H9 (cell line): ENCODE results near the gene AIG1. TPM values are rescaled to one million over a fixed set of nuclear protein-coding genes. Genes with fewer than 3 reads are reported as not detected.

Source experiments
- DNase-seq: peaks from one replicate; pipeline ENCODE4 v3.0.0-alpha.2; 2017
- H2AFZ ChIP-seq: one replicate; pipeline ENCODE4 v1.6.1; 2013; ENCODE audit warnings: mild to moderate bottlenecking, low read length, control low read depth, moderate library complexity
- H2AK5ac ChIP-seq: 2 replicates; pipeline ENCODE4 v1.6.1; 2013; ENCODE audit warnings: low read length, control low read depth, mixed read lengths; ENCODE audit not compliant: insufficient read length
- H2BK120ac ChIP-seq: one replicate; pipeline ENCODE4 v1.6.1; 2013; ENCODE audit warnings: low read depth, mild to moderate bottlenecking, low read length, control low read depth, inconsistent platforms; ENCODE audit not compliant: poor library complexity, severe bottlenecking
- H2BK12ac ChIP-seq: 2 replicates; pipeline ENCODE4 v1.6.1; 2013; ENCODE audit warnings: low read length, control low read depth, mixed read lengths, low read depth; ENCODE audit not compliant: insufficient read length
- H2BK15ac ChIP-seq: 2 replicates; pipeline ENCODE4 v1.6.1; 2013; ENCODE audit warnings: low read depth, low read length, control low read depth
- H2BK20ac ChIP-seq: one replicate; pipeline ENCODE4 v1.6.1; 2013; ENCODE audit warnings: low read depth, mild to moderate bottlenecking, low read length, control low read depth, inconsistent platforms; ENCODE audit not compliant: poor library complexity, severe bottlenecking
- H2BK5ac ChIP-seq: 2 replicates; pipeline ENCODE4 v1.6.1; 2013; ENCODE audit warnings: low read length, control low read depth, mixed read lengths; ENCODE audit not compliant: insufficient read length
- H3K14ac ChIP-seq: 2 replicates; pipeline ENCODE4 v1.6.1; 2013; ENCODE audit warnings: low read length, control low read depth; ENCODE audit not compliant: insufficient read depth
- H3K18ac ChIP-seq: 2 replicates; pipeline ENCODE4 v1.6.1; 2013; ENCODE audit warnings: low read depth, mild to moderate bottlenecking, mixed read lengths, low read length, control low read depth; ENCODE audit not compliant: insufficient read length
- H3K23ac ChIP-seq: 2 replicates; pipeline ENCODE4 v1.6.1; 2013; ENCODE audit warnings: low read length, control low read depth, mixed read lengths, low read depth; ENCODE audit not compliant: insufficient read length
- H3K23me2 ChIP-seq: 2 replicates; pipeline ENCODE4 v1.6.1; 2013; ENCODE audit warnings: low read depth, mild to moderate bottlenecking, mixed read lengths, low read length, control low read depth; ENCODE audit not compliant: insufficient read length, poor library complexity, severe bottlenecking
- H3K27ac ChIP-seq: 2 replicates; pipeline ENCODE4 v1.5.1; 2013; ENCODE audit warnings: low read length, control low read depth, mixed read lengths, low read depth; ENCODE audit not compliant: insufficient read length
- H3K27me3 ChIP-seq: 2 replicates; pipeline ENCODE4 v1.6.1; 2013; ENCODE audit warnings: low read length, control low read depth, inconsistent platforms; ENCODE audit not compliant: insufficient read depth
- H3K4ac ChIP-seq: 2 replicates; pipeline ENCODE4 v1.6.1; 2013; ENCODE audit warnings: low read depth, mild to moderate bottlenecking, control low read depth, inconsistent platforms, low read length, moderate library complexity
- H3K4me1 ChIP-seq: 2 replicates; pipeline ENCODE4 v1.6.1; 2013; ENCODE audit warnings: low read length, control low read depth, inconsistent platforms; ENCODE audit not compliant: insufficient read depth
- H3K4me2 ChIP-seq: 2 replicates; pipeline ENCODE4 v1.6.1; 2013; ENCODE audit warnings: low read length, control low read depth, mixed read lengths; ENCODE audit not compliant: insufficient read length, insufficient read depth
- H3K56ac ChIP-seq: 2 replicates; pipeline ENCODE4 v1.6.1; 2013; ENCODE audit warnings: low read depth, mild to moderate bottlenecking, mixed read lengths, low read length, control low read depth; ENCODE audit not compliant: insufficient read length
- H3K79me1 ChIP-seq: 2 replicates; pipeline ENCODE4 v1.6.1; 2013; ENCODE audit warnings: low read depth, mild to moderate bottlenecking, moderate library complexity, low read length, control low read depth, inconsistent platforms; ENCODE audit not compliant: insufficient read depth, poor library complexity, severe bottlenecking
- H3K79me2 ChIP-seq: 2 replicates; pipeline ENCODE4 v1.6.1; 2013; ENCODE audit warnings: low read length, control low read depth, inconsistent platforms; ENCODE audit not compliant: insufficient read depth
- H3K9ac ChIP-seq: 2 replicates; pipeline ENCODE4 v1.6.1; 2013; ENCODE audit warnings: low read length, control low read depth, mixed read lengths; ENCODE audit not compliant: insufficient read length; ENCODE audit errors: extremely low read depth
- H3K9me3 ChIP-seq: one replicate; pipeline ENCODE4 v1.6.1; 2013; ENCODE audit warnings: low read depth, low read length, inconsistent platforms; ENCODE audit not compliant: control insufficient read depth
- H3T11ph ChIP-seq: one replicate; pipeline ENCODE4 v1.6.1; 2013; ENCODE audit warnings: mild to moderate bottlenecking, low read length, control low read depth, inconsistent platforms
- H4K20me1 ChIP-seq: one replicate; pipeline ENCODE4 v1.6.1; 2013; ENCODE audit not compliant: control insufficient read depth, insufficient read length, insufficient read depth
- H4K5ac ChIP-seq: 2 replicates; pipeline ENCODE4 v1.6.1; 2013; ENCODE audit warnings: low read depth, mild to moderate bottlenecking, mixed read lengths, low read length, control low read depth; ENCODE audit not compliant: insufficient read length
- H4K8ac ChIP-seq: replicated peaks from 2 replicates; pipeline ENCODE4 v1.6.1; 2013; ENCODE audit warnings: low read length, control low read depth, mixed read lengths, low read depth; ENCODE audit not compliant: insufficient read length
- H4K91ac ChIP-seq: 2 replicates; pipeline ENCODE4 v1.6.1; 2013; ENCODE audit warnings: low read depth, mild to moderate bottlenecking, moderate library complexity, mixed read lengths, low read length, control low read depth; ENCODE audit not compliant: insufficient read length
- H3K27ac Mint-ChIP-seq, 3 experiments: 2 replicates in 2 of 3; 3 replicates in 1 of 3; pipeline ENCODE4 v1.8.0; 2020 to 2021; ENCODE audit warnings: mixed read lengths in 3 of 3, mild to moderate bottlenecking in 1 of 3, moderate library complexity in 1 of 3
- H3K27me3 Mint-ChIP-seq: 2 replicates; pipeline ENCODE4 v1.8.0; 2021; ENCODE audit warnings: low read depth, mild to moderate bottlenecking, moderate library complexity, mixed read lengths
- H3K36me3 Mint-ChIP-seq, 3 experiments: 2 replicates in 2 of 3; 3 replicates in 1 of 3; pipeline ENCODE4 v1.8.0; 2020 to 2021; ENCODE audit warnings: low read depth in 3 of 3, mixed read lengths in 3 of 3; ENCODE audit not compliant: insufficient read depth in 1 of 3
- H3K4me1 Mint-ChIP-seq, 2 experiments: 2 replicates each; pipeline ENCODE4 v1.8.0; 2020; ENCODE audit warnings: mixed read lengths in 2 of 2
- H3K4me3 Mint-ChIP-seq, 2 experiments: 2 replicates in 1 of 2; 3 replicates in 1 of 2; pipeline ENCODE4 v1.8.0; 2020 to 2021; ENCODE audit warnings: mild to moderate bottlenecking in 2 of 2, mixed read lengths in 2 of 2, moderate library complexity in 1 of 2
- H3K9me3 Mint-ChIP-seq, 2 experiments: 2 replicates in 1 of 2; 3 replicates in 1 of 2; pipeline ENCODE4 v1.8.0; 2020; ENCODE audit warnings: mild to moderate bottlenecking in 2 of 2, mixed read lengths in 2 of 2, moderate library complexity in 1 of 2
- WGBS: extraction: QIAGEN DNeasy Blood & Tissue Kit; methylation state at CpG from one replicate; pipeline ENCODE4 v1.1.7; 2013; ENCODE audit warnings: missing lambda C conversion rate, low lambda C conversion rate, mixed read lengths; ENCODE audit not compliant: insufficient read length; ENCODE audit errors: extremely low coverage; 5-methylcytosine and 5-hydroxymethylcytosine counted together
- total RNA-seq: library from RNA; stranded (reverse); gene quantifications from 2 replicates; pipeline ENCODE4 v1.2.1, GENCODE V29; 2021
- TF ChIP-seq, protein P1 (sequence below): fragments of 200-600 bp; sonication (generic); conservative IDR thresholded peaks from 3 replicates; pipeline ENCODE4 v1.8.0; 2021; ENCODE audit warnings: antibody characterized with exemption, mild to moderate bottlenecking

AIG1 gene
- total RNA-seq, 1 experiment from 2014 or later = 44.6 TPM

DNA sequence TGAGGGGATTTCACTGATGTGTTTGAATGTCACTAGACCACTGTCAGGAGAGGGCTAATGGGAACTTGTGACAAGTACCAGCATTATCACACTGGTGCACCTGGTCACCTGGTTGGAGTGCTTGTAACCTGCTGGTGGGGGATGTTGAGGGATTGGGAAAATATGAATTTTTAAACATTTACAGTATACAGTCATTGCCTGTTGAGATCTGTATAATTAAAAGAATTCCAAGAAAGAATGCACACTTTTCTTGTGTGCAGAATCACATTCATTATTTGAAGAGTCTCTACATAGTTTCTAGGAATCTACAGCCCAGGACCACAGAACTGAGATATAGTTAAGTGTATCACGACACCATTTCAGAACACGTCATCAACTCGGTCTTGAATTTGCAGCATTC, 118.4 kb downstream of the AIG1 start:
- Histone ChIP-seq H3K9me3 (no peaks in the 10 kb centered on the region), H3K23me2 (no peaks in the 10 kb centered on the region), H2AK5ac (no peak overlapping the region), H2BK20ac (no peak overlapping the region), H3K56ac (no peak overlapping the region), H3K4me2 (no peak overlapping the region), H3T11ph (no peak overlapping the region), H2BK15ac (no peak overlapping the region), H4K8ac (no peak overlapping the region), H2BK12ac (no peak overlapping the region), H3K79me1 (no peaks in the 10 kb centered on the region), H2AFZ (no peak overlapping the region), H4K5ac (no peak overlapping the region), H3K23ac (no peak overlapping the region), H2BK120ac (no peak overlapping the region), H3K9ac (no peak overlapping the region), H3K79me2 (no peaks in the 10 kb centered on the region; the same call in 1 of the 2 replicates), H3K27me3 (no peaks in the 10 kb centered on the region), H2BK5ac (no peak overlapping the region), H3K18ac (no peak overlapping the region), H4K91ac (no peak overlapping the region), H3K27ac (no peak overlapping the region), H4K20me1 (no peaks in the 10 kb centered on the region), H3K4me1 (no peaks in the 10 kb centered on the region; the same call in 1 of the 2 replicates), H3K4ac (no peak overlapping the region), H3K14ac (no peak overlapping the region)
- H3K9me3 Mint-ChIP-seq = peaks cover 7 to 8% of the 10 kb centered on the region in 2 experiments; a peak in 4 of 5 replicates
- H3K27me3 Mint-ChIP-seq = no peaks in the 10 kb centered on the region
- peaks cover 4 to 14% of the 10 kb centered on the region in 2 experiments; a peak in 3 of 4 replicates for H3K4me1 Mint-ChIP-seq
- WGBS = no CpG with 5 or more reads among the region's 3 CpGs
- DNase-seq = no peak
- TF ChIP-seq, protein P1, sequence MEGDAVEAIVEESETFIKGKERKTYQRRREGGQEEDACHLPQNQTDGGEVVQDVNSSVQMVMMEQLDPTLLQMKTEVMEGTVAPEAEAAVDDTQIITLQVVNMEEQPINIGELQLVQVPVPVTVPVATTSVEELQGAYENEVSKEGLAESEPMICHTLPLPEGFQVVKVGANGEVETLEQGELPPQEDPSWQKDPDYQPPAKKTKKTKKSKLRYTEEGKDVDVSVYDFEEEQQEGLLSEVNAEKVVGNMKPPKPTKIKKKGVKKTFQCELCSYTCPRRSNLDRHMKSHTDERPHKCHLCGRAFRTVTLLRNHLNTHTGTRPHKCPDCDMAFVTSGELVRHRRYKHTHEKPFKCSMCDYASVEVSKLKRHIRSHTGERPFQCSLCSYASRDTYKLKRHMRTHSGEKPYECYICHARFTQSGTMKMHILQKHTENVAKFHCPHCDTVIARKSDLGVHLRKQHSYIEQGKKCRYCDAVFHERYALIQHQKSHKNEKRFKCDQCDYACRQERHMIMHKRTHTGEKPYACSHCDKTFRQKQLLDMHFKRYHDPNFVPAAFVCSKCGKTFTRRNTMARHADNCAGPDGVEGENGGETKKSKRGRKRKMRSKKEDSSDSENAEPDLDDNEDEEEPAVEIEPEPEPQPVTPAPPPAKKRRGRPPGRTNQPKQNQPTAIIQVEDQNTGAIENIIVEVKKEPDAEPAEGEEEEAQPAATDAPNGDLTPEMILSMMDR = no peak
- no peak overlapping the region for H3K4me3 Mint-ChIP-seq
- H3K27ac Mint-ChIP-seq = peak overlapping the region in 1 of 3 experiments; percentile 21; a peak in 1 of 7 replicates
- H3K36me3 Mint-ChIP-seq = peaks cover 13 to 33% (median 25%) of the 10 kb centered on the region in 3 experiments
